GM23338 (cell line): ENCODE data around the gene SERAC1. TPM values are rescaled to one million over a fixed set of nuclear protein-coding genes. Genes with fewer than 3 reads are reported as not detected.

Source experiments
- EZH2 ChIP-seq: fragments of 200-600 bp; sonication (generic); IDR thresholded peaks from one replicate; pipeline ENCODE4 v1.8.0; 2017; ENCODE audit warnings: antibody characterized with exemption, mild to moderate bottlenecking, low read depth; ENCODE audit not compliant: unreplicated experiment
- EZH2phosphoT487 ChIP-seq: fragments of 200-600 bp; sonication (generic); IDR thresholded peaks from one replicate; pipeline ENCODE4 v1.8.1; 2018; ENCODE audit warnings: antibody characterized with exemption; ENCODE audit not compliant: unreplicated experiment
- JUNB ChIP-seq: IDR thresholded peaks from one replicate; pipeline ENCODE4 v1.6.1; 2016; ENCODE audit warnings: antibody characterized with exemption; ENCODE audit not compliant: unreplicated experiment
- POLR2AphosphoS5 ChIP-seq: IDR thresholded peaks from 2 replicates; pipeline ENCODE4 v1.6.1; 2016; ENCODE audit warnings: antibody characterized with exemption, low read depth
- STAT1 ChIP-seq: IDR thresholded peaks from one replicate; pipeline ENCODE4 v1.6.1; 2016; ENCODE audit warnings: antibody characterized with exemption; ENCODE audit not compliant: unreplicated experiment
- ZNF331 ChIP-seq: fragments of 250-450 bp; sonication (Bioruptor Pico); IDR thresholded peaks from 2 replicates; pipeline ENCODE4 v1.5.0; 2020; ENCODE audit warnings: low read depth, mild to moderate bottlenecking, moderate library complexity
- ZNF462 ChIP-seq: fragments of 250-450 bp; sonication (Bioruptor Pico); IDR thresholded peaks from 2 replicates; pipeline ENCODE4 v1.5.0; 2020; ENCODE audit warnings: mild to moderate bottlenecking, moderate library complexity
- polyA plus RNA-seq: library from polyadenylated mRNA; unstranded; fragments of >200 nt; fragmentation: Nextera tagmentation; extraction: Ambion mirVana; gene quantifications from 2 replicates; pipeline ENCODE4 v1.2.1, GENCODE V29; 2016
- total RNA-seq: library from RNA; depleted of rRNA; stranded (reverse); fragments of >200 nt; shearing (Covaris generic); gene quantifications from 2 replicates; pipeline ENCODE4 v1.2.3, GENCODE V29; 2014
- TF ChIP-seq, protein P1 (sequence below), 2 experiments: fragments of 200-600 bp in 1 of 2; sonication (generic) in 1 of 2; conservative IDR thresholded peaks; 2 replicates each; pipeline versions ENCODE4 v1.5.1 to v1.6.1; 2016 to 2017; ENCODE audit warnings: antibody characterized with exemption in 2 of 2, low read depth in 2 of 2, mild to moderate bottlenecking in 2 of 2, moderate library complexity in 1 of 2

The SERAC1 gene
- total and polyA plus RNA-seq, 2 experiments from 2014 or later = 5.1 to 8.4 TPM

GRCh38 chr6:158158123-158158522 is 9.9 kb downstream of the SERAC1 start (continued):
- no peak for TF ChIP-seq ZNF462
- TF ChIP-seq, protein P1, sequence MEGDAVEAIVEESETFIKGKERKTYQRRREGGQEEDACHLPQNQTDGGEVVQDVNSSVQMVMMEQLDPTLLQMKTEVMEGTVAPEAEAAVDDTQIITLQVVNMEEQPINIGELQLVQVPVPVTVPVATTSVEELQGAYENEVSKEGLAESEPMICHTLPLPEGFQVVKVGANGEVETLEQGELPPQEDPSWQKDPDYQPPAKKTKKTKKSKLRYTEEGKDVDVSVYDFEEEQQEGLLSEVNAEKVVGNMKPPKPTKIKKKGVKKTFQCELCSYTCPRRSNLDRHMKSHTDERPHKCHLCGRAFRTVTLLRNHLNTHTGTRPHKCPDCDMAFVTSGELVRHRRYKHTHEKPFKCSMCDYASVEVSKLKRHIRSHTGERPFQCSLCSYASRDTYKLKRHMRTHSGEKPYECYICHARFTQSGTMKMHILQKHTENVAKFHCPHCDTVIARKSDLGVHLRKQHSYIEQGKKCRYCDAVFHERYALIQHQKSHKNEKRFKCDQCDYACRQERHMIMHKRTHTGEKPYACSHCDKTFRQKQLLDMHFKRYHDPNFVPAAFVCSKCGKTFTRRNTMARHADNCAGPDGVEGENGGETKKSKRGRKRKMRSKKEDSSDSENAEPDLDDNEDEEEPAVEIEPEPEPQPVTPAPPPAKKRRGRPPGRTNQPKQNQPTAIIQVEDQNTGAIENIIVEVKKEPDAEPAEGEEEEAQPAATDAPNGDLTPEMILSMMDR (conservative IDR thresholded peaks at IDR 0.05; ENCODE audit: low read depth in 2 of 2) = no peak
- no peak for TF ChIP-seq JUNB
- TF ChIP-seq EZH2 = no peak
- no peak for TF ChIP-seq EZH2phosphoT487
- no peak for TF ChIP-seq POLR2AphosphoS5
- TF ChIP-seq ZNF331 (CRISPR knock-in tag) = no peak
- no peak for TF ChIP-seq STAT1
